A673 (cell line): ENCODE data around the gene HMGCR. TPM values are rescaled to one million over a fixed set of nuclear protein-coding genes. Genes with fewer than 3 reads are reported as not detected.

ENCODE experiments used
- BruUV-seq: library from RNA; stranded (reverse); fragments of 400-500 nt; replicated peaks from 2 replicates; lab custom pipeline; 2021; lab: Mats Ljungman, UMichigan
- CTCF ChIA-PET: fragments of 300-600 bp; sonication (Branson Sonifier 250); formaldehyde crosslinking; loops from one replicate; lab custom pipeline; 2022; ENCODE audit warnings: antibody characterized with exemption; lab: Charles Lee
- POLR2A ChIA-PET: fragments of 300-600 bp; sonication (Branson Sonifier 250); formaldehyde crosslinking; loops from one replicate; lab custom pipeline; 2022; ENCODE audit warnings: antibody characterized with exemption; ENCODE audit not compliant: low non-redundant PET; lab: Charles Lee
- DNase-seq: peaks from one replicate; pipeline ENCODE4 v3.0.0-alpha.2; 2015; ENCODE audit warnings: low spot score
- H3K27ac ChIP-seq: fragments of 200-600 bp; sonication (generic); 2 replicates; pipeline ENCODE4 v1.5.1; 2016; ENCODE audit warnings: mixed run types, low read depth, mild to moderate bottlenecking, mixed read lengths, antibody characterized with exemption, low read length; ENCODE audit not compliant: poor library complexity, severe bottlenecking
- H3K27me3 ChIP-seq: fragments of 200-600 bp; sonication (generic); replicated peaks from 2 replicates; pipeline ENCODE4 v1.6.1; 2017; ENCODE audit warnings: mixed run types, low read depth, mild to moderate bottlenecking, mixed read lengths, antibody characterized with exemption, low read length; ENCODE audit not compliant: insufficient read depth, poor library complexity
- H3K36me3 ChIP-seq: fragments of 200-600 bp; sonication (generic); 2 replicates; pipeline ENCODE4 v1.6.1; 2016; ENCODE audit warnings: mixed run types, mild to moderate bottlenecking, mixed read lengths, antibody characterized with exemption, low read length; ENCODE audit not compliant: insufficient read depth, poor library complexity, severe bottlenecking
- H3K4me1 ChIP-seq: fragments of 200-600 bp; sonication (generic); 2 replicates; pipeline ENCODE4 v1.6.1; 2017; ENCODE audit warnings: mixed run types, mild to moderate bottlenecking, mixed read lengths, antibody characterized with exemption, low read length; ENCODE audit not compliant: insufficient read depth, poor library complexity, severe bottlenecking
- H3K4me3 ChIP-seq: fragments of 200-600 bp; sonication (generic); 2 replicates; pipeline ENCODE4 v1.5.1; 2016; ENCODE audit warnings: low read depth, mixed run types, mild to moderate bottlenecking, mixed read lengths, low read length; ENCODE audit not compliant: poor library complexity, severe bottlenecking
- H3K9me3 ChIP-seq: fragments of 200-600 bp; sonication (generic); 2 replicates; pipeline ENCODE4 v1.6.1; 2016; ENCODE audit warnings: mixed run types, low read depth, mild to moderate bottlenecking, mixed read lengths, antibody characterized with exemption, low read length; ENCODE audit not compliant: poor library complexity, severe bottlenecking
- CTCF ChIP-seq: fragments of 300-800, 200-600 bp; sonication (generic); conservative IDR thresholded peaks from 2 replicates; pipeline ENCODE4 v1.5.1; 2017; ENCODE audit warnings: low read depth, mild to moderate bottlenecking, antibody characterized with exemption, low read length, moderate library complexity, mixed read lengths
- EZH2 ChIP-seq: fragments of 200-600 bp; sonication (generic); IDR thresholded peaks from 2 replicates; pipeline ENCODE4 v1.6.1; 2017; ENCODE audit warnings: borderline replicate concordance, low read depth, mild to moderate bottlenecking, mixed read lengths, antibody characterized with exemption, low read length; ENCODE audit not compliant: poor library complexity, severe bottlenecking
- intact Hi-C: fragments of 100-400 bp; cut with micrococcal nuclease; formaldehyde crosslinking; loops from one replicate; pipeline ENCODE4 v1.10.0; 2022; ENCODE audit not compliant: unreplicated experiment
- total RNA-seq: library from RNA; stranded (reverse); gene quantifications from 2 replicates; pipeline ENCODE4 v1.2.3, GENCODE V29; 2021

The HMGCR gene
- total RNA-seq, 1 experiment from 2014 or later = 168 TPM

DNA sequence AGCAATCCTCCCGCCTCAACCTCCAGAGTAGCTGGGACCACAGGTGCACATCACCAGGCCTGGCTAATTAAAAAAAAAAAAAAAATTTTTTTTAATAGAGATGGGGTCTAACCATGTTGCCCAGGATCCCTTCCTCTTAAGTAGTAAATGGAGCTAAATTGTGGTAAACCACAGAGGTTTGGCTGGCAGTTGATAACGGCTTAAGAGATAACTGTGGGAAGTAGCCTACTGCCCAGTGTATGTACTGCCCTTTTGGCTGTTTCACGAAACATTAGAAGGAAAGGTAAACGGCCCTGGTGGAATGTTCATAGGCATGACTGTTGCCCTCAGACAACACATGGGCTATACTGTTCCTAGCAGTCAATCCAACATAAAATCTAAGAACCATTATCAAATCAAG is 44.4 kb downstream of the HMGCR start:
- CTCF ChIA-PET = no interaction called here

GRCh38 chr5:75384218-75384617 is 47.2 kb downstream of the HMGCR start:
- no peak for DNase-seq
- TF ChIP-seq CTCF (no peak), EZH2 (no peak)
- POLR2A ChIA-PET = no interaction called here
- Histone ChIP-seq H3K27me3 (no peaks in the 10 kb centered on the region), H3K36me3 (peaks cover 6% of the 10 kb centered on the region), H3K9me3 (no peaks in the 10 kb centered on the region), H3K27ac (no peak overlapping the region), H3K4me1 (no peaks in the 10 kb centered on the region), H3K4me3 (no peak overlapping the region)
- no TSS peak for BruUV-seq
- intact Hi-C loops = no loop called here
- CTCF ChIA-PET = no interaction called here

More for the DNA sequence above, 44.4 kb downstream of the HMGCR start:
- H3K9me3 ChIP-seq = no peaks in the 10 kb centered on the region
- no TSS peak for BruUV-seq
- DNase-seq = no peak
- POLR2A ChIA-PET = no interaction called here
- intact Hi-C loops = no loop called here
- no peaks in the 10 kb centered on the region for H3K4me1 ChIP-seq
- H3K27me3 ChIP-seq = no peaks in the 10 kb centered on the region
- H3K4me3 ChIP-seq = no peak overlapping the region
- no peak overlapping the region for H3K27ac ChIP-seq
- TF ChIP-seq EZH2 (no peak), CTCF (no peak)
- H3K36me3 ChIP-seq = peaks cover 6% of the 10 kb centered on the region

- H3K36me3 ChIP-seq = no peaks in the 10 kb centered on the region
- H3K27ac ChIP-seq = no peak overlapping the region
- ChIA-PET POLR2A (no interaction called here), CTCF (no interaction called here)
- H3K4me3 ChIP-seq = no peak overlapping the region
- no peak for TF ChIP-seq EZH2
- intact Hi-C loops = no loop called here
- no peaks in the 10 kb centered on the region for H3K27me3 ChIP-seq
- H3K9me3 ChIP-seq = no peaks in the 10 kb centered on the region
- no peaks in the 10 kb centered on the region for H3K4me1 ChIP-seq
- no TSS peak for BruUV-seq
- no peak for DNase-seq
Observed at GRCh38 chr5:75387806-75388205, 50.8 kb downstream of the HMGCR start.

GRCh38 chr5:75389430-75389829 is 52.4 kb downstream of the HMGCR start:
- no peaks in the 10 kb centered on the region for H3K36me3 ChIP-seq
- CTCF ChIA-PET = no interaction called here

More at GRCh38 chr5:75389430-75389829, 52.4 kb downstream of the HMGCR start:
- POLR2A ChIA-PET = no interaction called here
- intact Hi-C loops = no loop called here
- TF ChIP-seq EZH2 (no peak), CTCF (no peak)
- DNase-seq = no peak
- Histone ChIP-seq H3K9me3 (no peaks in the 10 kb centered on the region), H3K27me3 (no peaks in the 10 kb centered on the region), H3K4me1 (no peaks in the 10 kb centered on the region), H3K27ac (no peak overlapping the region), H3K4me3 (no peak overlapping the region)
- BruUV-seq = no TSS peak
